ENCODE results near the gene ARL5B.

DNA sequence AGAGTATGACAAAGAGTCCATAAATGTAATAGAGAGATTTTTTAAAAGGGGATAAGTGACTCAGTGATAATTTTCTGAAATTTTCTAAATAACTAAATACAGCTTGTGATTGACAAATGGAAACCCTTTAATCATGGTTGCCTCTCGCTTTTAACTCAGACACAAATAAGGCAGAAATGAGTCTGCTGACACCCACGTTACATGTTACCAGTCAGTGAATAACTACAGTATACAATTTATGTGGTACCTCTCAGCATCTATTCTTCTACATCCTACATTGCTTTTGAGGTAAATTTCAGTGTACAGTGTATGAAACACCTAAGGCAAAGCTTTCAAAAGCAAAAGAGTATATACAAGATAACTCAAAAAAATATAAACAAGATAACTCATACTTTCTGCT lies 12.1 kb upstream of the ARL5B start:
- TF ChIP-seq ZNF274 (IDR thresholded peaks at IDR 0.05; ENCODE audit: low read length), result no peak
- no peak for TF ChIP-seq ZNF274 (tag by site-specific recombination; IDR thresholded peaks at IDR 0.05; ENCODE audit: borderline replicate concordance)
- no peak for TF ChIP-seq YY1 (tag by site-specific recombination; IDR thresholded peaks at IDR 0.05)
- TF ChIP-seq, protein P1, sequence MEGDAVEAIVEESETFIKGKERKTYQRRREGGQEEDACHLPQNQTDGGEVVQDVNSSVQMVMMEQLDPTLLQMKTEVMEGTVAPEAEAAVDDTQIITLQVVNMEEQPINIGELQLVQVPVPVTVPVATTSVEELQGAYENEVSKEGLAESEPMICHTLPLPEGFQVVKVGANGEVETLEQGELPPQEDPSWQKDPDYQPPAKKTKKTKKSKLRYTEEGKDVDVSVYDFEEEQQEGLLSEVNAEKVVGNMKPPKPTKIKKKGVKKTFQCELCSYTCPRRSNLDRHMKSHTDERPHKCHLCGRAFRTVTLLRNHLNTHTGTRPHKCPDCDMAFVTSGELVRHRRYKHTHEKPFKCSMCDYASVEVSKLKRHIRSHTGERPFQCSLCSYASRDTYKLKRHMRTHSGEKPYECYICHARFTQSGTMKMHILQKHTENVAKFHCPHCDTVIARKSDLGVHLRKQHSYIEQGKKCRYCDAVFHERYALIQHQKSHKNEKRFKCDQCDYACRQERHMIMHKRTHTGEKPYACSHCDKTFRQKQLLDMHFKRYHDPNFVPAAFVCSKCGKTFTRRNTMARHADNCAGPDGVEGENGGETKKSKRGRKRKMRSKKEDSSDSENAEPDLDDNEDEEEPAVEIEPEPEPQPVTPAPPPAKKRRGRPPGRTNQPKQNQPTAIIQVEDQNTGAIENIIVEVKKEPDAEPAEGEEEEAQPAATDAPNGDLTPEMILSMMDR (tag by site-specific recombination; IDR thresholded peaks at IDR 0.05), result no peak

Data from HEK293 (cell line).